Neural progenitor cell (in vitro differentiated cells): ENCODE measurements around the gene HEMK1.

ENCODE experiments used
- EZH2 ChIP-seq: fragments of 200-600 bp; sonication (generic); IDR thresholded peaks from 2 replicates; pipeline ENCODE4 v1.6.1; 2017; ENCODE audit warnings: antibody characterized with exemption, mild to moderate bottlenecking, moderate library complexity
- EZH2phosphoT487 ChIP-seq: fragments of 200-600 bp; sonication (generic); IDR thresholded peaks from 2 replicates; pipeline ENCODE4 v1.6.1; 2017; ENCODE audit warnings: antibody characterized with exemption
- TF ChIP-seq, protein P1 (sequence below): fragments of 200-600 bp; sonication (generic); IDR thresholded peaks from 2 replicates; pipeline ENCODE4 v1.5.1; 2017; ENCODE audit warnings: antibody characterized with exemption, mild to moderate bottlenecking

- TF ChIP-seq, protein P1, sequence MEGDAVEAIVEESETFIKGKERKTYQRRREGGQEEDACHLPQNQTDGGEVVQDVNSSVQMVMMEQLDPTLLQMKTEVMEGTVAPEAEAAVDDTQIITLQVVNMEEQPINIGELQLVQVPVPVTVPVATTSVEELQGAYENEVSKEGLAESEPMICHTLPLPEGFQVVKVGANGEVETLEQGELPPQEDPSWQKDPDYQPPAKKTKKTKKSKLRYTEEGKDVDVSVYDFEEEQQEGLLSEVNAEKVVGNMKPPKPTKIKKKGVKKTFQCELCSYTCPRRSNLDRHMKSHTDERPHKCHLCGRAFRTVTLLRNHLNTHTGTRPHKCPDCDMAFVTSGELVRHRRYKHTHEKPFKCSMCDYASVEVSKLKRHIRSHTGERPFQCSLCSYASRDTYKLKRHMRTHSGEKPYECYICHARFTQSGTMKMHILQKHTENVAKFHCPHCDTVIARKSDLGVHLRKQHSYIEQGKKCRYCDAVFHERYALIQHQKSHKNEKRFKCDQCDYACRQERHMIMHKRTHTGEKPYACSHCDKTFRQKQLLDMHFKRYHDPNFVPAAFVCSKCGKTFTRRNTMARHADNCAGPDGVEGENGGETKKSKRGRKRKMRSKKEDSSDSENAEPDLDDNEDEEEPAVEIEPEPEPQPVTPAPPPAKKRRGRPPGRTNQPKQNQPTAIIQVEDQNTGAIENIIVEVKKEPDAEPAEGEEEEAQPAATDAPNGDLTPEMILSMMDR = no peak
- TF ChIP-seq EZH2 (no peak), EZH2phosphoT487 (no peak)
Measured at GRCh38 chr3:50570508-50571279, 1.4 kb downstream of the HEMK1 start.
